Osteoblast (primary cell): Measurements from ENCODE around the gene ADCY4. TPM values are rescaled to one million over a fixed set of nuclear protein-coding genes. Genes with fewer than 3 reads are reported as not detected.

ENCODE experiments used
- DNase-seq: peaks from one replicate; pipeline ENCODE4 v3.0.0; 2011; ENCODE audit warnings: low spot score, mixed read lengths; ENCODE audit not compliant: insufficient read length; ENCODE audit errors: missing footprints
- H2AFZ ChIP-seq: 2 replicates; pipeline ENCODE4 v1.6.0; 2011; ENCODE audit warnings: mild to moderate bottlenecking, low read length
- H3K27ac ChIP-seq: 2 replicates; pipeline ENCODE4 v1.5.1; 2011; ENCODE audit warnings: mild to moderate bottlenecking, low read depth, low read length, moderate library complexity
- H3K27me3 ChIP-seq: 2 replicates; pipeline ENCODE4 v1.6.0; 2012; ENCODE audit warnings: mild to moderate bottlenecking, control low read depth, inconsistent platforms, low read length, moderate library complexity; ENCODE audit not compliant: insufficient read depth
- H3K36me3 ChIP-seq: 2 replicates; pipeline ENCODE4 v1.5.1; 2011; ENCODE audit warnings: mild to moderate bottlenecking, low read length, control low read depth, moderate library complexity; ENCODE audit not compliant: insufficient read depth
- H3K4me1 ChIP-seq: 2 replicates; pipeline ENCODE4 v1.5.1; 2011; ENCODE audit warnings: mild to moderate bottlenecking, low read length, control low read depth, moderate library complexity; ENCODE audit not compliant: insufficient read depth
- H3K4me2 ChIP-seq: 2 replicates; pipeline ENCODE4 v1.6.0; 2011; ENCODE audit warnings: mild to moderate bottlenecking, low read length; ENCODE audit not compliant: insufficient read depth
- H3K4me3 ChIP-seq: fragments of 200-600 bp; sonication (generic); 3 replicates; pipeline ENCODE4 v1.5.1; 2012; ENCODE audit warnings: mild to moderate bottlenecking, low read length, inconsistent platforms; ENCODE audit not compliant: insufficient read depth
- H3K79me2 ChIP-seq: 2 replicates; pipeline ENCODE4 v1.6.0; 2012; ENCODE audit warnings: mild to moderate bottlenecking, low read length, control low read depth, inconsistent platforms; ENCODE audit not compliant: insufficient read depth
- H3K9me3 ChIP-seq: 2 replicates; pipeline ENCODE4 v1.5.1; 2011; ENCODE audit warnings: low read depth, low read length, control low read depth
- H4K20me1 ChIP-seq: 2 replicates; pipeline ENCODE4 v1.6.0; 2012; ENCODE audit warnings: mild to moderate bottlenecking, low read length, control low read depth; ENCODE audit not compliant: insufficient read depth
- CTCF ChIP-seq: IDR thresholded peaks from 2 replicates; pipeline ENCODE4 v1.5.1; 2011; ENCODE audit warnings: mild to moderate bottlenecking, low read depth, low read length, moderate library complexity; ENCODE audit errors: extremely low read depth
- total RNA-seq: library from RNA; depleted of rRNA; stranded (reverse); fragments of >200 nt; gene quantifications from 2 replicates; pipeline ENCODE4 v1.2.3, GENCODE V29; 2012

Gene ADCY4
- total RNA-seq, 1 donor = 18.8 TPM

- TF ChIP-seq CTCF = no peak
- Histone ChIP-seq H3K9me3 (no peaks in the 10 kb centered on the region), H4K20me1 (no peaks in the 10 kb centered on the region), H3K79me2 (no peaks in the 10 kb centered on the region), H3K4me1 (peaks cover 15% of the 10 kb centered on the region), H3K4me2 (peak within 1 kb of the TSS; percentile 80), H3K4me3 (peak within 1 kb of the TSS; percentile 63), H3K27me3 (no peaks in the 10 kb centered on the region), H2AFZ (peak within 1 kb of the TSS; percentile 52), H3K27ac (no peak within 1 kb of the TSS), H3K36me3 (peaks cover 13% of the 10 kb centered on the region)
- peak; percentile 47 for DNase-seq
These were observed 25.2 kb downstream of the ADCY4 start, which contains the start of gene LTB4R2 for GRCh38 chr14:24309538-24310264. LTB4R2 (plus strand) TSS chr14:24310140; CDS start chr14:24310665, 525 bp downstream.

- Histone ChIP-seq H3K4me2 (no peak overlapping the region), H3K4me3 (no peak overlapping the region), H3K36me3 (peaks cover 25% of the 10 kb centered on the region), H3K27ac (no peak overlapping the region), H3K4me1 (peaks cover 15% of the 10 kb centered on the region), H2AFZ (no peak overlapping the region), H3K9me3 (no peaks in the 10 kb centered on the region), H3K27me3 (no peaks in the 10 kb centered on the region), H3K79me2 (no peaks in the 10 kb centered on the region), H4K20me1 (no peaks in the 10 kb centered on the region)
- peak; percentile 83 for DNase-seq
- TF ChIP-seq CTCF = peak; percentile 1
These were observed 26.3 kb downstream of the ADCY4 start for GRCh38 chr14:24308342-24309124.

DNA sequence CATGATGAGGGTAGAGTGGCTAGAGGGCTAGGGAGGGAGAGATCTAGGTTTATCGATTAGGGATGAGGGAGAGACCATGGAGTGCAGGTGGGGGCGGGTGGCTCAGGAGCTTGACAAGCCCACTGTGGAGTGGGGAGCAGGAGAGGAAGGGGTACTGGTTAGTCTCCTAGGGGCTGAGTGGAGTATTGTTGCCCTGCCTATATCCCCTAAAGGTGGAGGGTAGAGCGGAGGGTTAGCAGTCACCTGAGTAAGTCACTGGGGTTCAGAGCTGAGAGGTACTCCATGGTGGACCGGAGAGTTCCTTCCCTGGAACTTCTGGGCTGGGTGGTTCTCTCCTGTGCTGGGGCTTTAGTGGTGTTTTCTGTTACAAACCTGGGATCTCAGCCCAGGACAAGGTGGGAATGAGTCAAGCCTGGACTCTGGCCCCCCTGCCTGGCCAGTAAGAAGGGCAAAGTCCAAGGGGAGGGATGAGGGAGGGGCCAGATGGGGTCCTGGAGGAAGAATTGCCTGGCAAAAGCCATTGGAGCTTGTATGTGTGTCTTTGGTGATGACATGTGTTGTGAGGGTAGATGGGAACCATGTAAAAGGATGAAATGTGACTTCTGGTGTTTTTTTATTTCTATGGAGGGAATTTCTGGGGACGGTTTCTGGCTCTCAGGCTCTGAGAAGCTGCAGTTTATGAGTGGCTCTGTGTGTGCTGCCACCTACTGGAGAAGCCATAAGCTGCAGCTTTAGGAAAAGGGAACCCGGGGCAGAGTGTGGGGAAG, 27.1 kb downstream of the ADCY4 start, which contains the start of gene CIDEB:
Gene CIDEB (minus strand): TSS at position 403 of the 767 bp plus-strand sequence. CDS start 119 bp downstream, at position 284.
- no peaks in the 10 kb centered on the region for H3K27me3 ChIP-seq
- peaks cover 32% of the 10 kb centered on the region for H3K36me3 ChIP-seq
- no peak within 1 kb of the TSS for H3K4me2 ChIP-seq
- no peak within 1 kb of the TSS for H2AFZ ChIP-seq
- no peaks in the 10 kb centered on the region for H4K20me1 ChIP-seq
- H3K9me3 ChIP-seq = no peaks in the 10 kb centered on the region
- no peak within 1 kb of the TSS for H3K4me3 ChIP-seq
- H3K79me2 ChIP-seq = no peaks in the 10 kb centered on the region
- DNase-seq = peak; percentile 97
- TF ChIP-seq CTCF = peak; percentile 99
- H3K4me1 ChIP-seq = peaks cover 15% of the 10 kb centered on the region
- H3K27ac ChIP-seq = no peak within 1 kb of the TSS
